EL (cell line): ENCODE results near the gene CCNI.
"Not testable (repeated sequence)": the region's sequence is repeated elsewhere in the genome, so short reads cannot be mapped to it uniquely, and the experiment has no call there.

ENCODE experiments used
- DNase-seq: peaks from one replicate; pipeline ENCODE4 v3.0.0-alpha.2; 2016

CCNI gene, protein sequence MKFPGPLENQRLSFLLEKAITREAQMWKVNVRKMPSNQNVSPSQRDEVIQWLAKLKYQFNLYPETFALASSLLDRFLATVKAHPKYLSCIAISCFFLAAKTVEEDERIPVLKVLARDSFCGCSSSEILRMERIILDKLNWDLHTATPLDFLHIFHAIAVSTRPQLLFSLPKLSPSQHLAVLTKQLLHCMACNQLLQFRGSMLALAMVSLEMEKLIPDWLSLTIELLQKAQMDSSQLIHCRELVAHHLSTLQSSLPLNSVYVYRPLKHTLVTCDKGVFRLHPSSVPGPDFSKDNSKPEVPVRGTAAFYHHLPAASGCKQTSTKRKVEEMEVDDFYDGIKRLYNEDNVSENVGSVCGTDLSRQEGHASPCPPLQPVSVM

DNA sequence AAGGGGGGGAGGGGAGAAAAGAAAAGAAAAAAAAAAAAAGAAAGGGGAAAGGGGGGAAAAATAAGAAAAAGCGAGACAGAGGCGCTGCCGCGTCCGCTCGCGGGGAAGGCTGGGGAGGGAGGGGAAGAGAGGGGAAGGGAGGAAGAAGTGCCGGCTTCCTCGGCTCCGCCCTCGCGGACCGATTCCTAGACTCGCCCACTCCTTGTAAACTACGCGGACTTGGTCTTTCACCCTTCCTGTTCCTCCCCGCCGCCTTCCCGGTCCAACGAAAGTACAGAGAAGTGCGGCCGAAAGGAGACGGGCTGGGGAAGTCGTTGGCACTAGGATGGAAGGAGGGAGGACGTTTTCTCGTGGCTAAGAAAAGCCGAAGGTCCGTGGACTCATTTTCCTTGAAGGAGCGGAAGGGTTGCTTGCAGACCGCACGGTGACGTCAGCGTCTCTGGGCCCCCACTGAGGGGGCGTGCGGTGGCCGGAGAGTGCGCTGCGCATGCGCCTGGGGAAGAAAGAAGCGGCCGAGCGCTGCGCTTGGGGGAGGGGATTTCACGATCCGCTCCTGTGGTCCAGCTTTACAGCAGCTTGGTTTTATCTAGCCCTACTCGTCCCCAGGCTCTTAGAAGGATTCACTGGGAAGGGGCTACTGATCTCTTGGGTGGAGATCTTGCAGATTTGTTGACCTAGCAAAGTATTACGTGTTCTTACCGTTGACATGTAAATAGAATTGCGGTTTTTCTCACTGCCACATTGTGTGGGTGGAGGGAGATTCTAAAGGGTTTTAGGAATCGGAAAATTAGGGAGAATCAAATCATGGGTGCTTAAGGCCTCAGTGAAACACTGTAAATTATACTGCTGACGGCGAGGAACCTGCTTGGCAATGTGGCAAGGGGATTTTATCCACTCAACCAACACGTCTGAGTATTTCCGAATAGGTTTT lies at the start of gene CCNI:
CCNI (minus strand) TSS at position 121 of the 931 bp plus-strand sequence. CDS start 9,627 bp downstream, outside the sequence.
- DNase-seq, result peak; percentile 95

DNA sequence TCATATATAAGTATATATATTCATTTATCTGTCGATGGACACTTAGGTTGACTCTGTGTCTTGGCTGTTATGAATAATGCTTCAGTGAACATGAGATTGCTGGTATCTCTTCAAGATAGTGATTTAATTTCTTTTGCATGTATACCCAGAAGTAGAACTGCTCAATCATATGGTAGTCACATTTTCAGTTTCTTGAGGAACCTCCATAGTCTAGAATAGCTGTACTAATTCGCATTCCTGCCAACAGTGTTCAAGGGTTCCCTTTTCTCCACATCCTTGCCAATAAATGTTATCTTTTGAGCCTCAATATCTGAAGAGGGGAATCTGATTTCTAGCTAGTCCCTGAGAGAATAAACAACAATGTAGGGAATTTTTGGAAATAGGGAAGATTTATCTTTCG lies 48.8 kb upstream of the CCNI start:
- no peak for DNase-seq

DNA sequence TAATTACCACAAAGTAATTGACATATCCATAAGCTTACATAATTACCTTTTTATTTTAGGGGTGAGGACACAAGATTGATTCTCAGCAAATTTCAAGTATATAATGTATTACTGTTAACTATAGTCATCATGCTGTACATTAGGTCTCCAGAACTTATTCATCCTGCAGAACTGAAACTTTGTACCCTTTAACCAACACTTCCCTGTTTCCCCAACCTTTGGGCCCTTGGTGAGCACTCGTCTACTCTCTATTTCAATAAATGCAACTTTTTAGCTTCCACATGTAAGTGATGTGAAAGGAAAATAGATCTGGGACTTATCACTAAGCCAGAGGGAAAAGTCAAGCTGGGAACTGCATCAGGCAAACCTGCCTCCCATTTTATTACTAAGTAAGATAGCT lies 47.6 kb upstream of the CCNI start:
- no peak for DNase-seq

DNA sequence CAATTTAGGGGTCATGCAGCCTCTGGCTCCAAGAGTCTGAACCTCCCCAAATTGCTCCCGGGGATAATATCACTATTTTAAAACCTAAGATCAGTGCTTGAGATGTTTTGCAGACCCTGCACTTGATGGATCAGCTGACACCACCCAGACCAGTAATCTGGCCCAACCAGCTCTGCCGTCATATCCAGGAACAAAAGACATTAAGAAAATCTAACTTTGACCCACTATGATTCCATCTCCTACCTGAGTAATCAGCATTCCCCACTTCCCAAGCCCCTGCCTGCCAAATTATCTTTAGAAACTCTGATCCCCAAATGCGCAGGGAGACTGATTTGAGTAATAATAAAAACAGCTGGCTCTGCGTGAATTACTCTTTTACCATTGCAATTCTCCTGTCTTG lies 46.9 kb upstream of the CCNI start:
- DNase-seq, result no peak

DNA sequence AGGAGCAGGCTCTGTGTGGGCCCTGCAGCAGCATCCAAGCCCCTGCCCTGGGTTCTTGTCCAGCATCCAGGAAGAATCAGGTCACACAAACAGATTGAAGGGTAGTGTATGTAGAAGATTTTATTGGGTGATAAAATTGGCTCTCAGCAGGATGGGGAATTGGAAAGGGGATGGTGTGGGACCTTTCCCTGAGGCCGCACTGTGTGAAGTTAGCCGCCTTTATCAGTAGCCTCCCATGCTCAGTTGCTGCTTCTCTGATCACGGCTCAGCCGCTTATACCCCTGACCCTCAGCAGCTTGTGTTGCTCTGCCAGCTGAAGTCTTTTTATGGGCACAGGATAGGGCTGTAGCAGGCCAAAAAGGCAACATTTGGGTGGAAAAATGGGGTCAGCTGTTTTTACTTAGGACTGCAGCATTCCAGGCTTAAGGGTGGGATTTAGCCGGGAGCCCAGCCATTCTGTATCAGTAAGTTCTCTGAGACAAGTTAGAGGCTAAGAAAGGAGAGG lies 46.0 kb upstream of the CCNI start:
- DNase-seq, result no peak

DNA sequence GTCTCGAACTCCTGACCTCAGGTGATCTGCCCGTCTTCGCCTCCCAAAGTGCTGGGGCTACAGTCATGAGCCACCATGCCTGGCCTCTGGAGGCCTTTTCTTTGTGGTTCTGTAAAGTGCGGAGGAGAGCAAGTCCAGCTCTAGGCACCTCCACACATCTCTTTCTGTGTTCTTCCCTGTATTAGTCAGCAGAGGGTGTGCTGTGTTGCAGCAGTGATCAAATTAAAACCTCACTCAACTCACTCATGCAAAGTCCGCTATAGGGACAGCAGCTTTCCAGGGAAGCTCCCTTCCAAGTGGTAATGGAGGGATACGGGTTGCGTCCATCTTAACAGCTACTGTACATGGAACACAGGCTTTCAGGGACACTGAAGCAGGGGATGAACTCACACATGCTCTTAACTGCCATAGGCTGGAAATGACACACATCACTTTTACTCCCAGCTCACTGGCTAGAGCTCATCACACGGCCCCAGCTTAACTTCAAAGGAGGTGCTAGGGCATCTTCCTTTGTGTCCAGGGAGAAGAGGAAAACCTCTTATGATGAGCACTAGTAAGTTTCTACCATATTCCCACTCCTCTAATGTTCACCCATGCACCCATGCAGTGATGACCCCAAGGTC lies 45.2 kb upstream of the CCNI start:
- no peak for DNase-seq

DNA sequence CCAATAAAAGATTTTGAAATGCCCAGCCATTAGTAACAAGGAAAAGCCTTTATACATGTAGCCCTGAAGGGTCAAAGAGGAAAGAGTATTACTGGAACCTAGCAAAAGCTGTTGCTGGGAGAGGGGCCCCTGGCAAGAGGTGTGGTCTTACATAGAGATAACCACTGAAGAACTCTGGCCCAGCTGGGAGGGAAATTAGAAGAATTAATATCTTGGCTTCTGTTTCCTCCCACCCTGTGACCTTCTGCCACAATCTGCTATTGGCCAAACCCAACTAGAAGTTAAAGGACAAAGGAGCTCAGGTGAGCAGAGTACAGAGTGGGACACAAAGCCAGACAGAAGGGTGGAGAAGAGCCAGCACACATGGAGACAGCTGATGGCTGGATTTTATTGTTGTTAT lies 41.9 kb upstream of the CCNI start:
- no peak for DNase-seq

DNA sequence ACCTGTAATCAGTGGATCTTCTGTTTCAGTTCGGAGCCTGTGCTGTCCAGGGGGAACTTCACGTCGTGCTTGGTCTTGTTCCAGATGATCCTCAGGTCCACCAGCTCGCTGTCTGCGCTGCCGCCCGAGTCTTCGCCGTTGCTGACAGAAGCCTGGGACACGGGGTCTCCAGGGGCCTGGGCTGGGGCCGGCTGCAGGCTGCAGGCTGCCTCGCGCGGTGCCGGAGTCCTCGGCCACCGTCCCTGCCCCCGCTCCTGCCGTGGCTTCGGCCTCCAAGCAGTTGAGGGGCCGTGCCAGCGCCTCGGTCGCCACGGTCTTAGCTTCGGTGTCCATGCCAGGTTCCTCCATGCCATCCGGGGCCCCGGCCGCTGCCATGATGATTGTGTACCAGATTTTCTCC lies 37.3 kb upstream of the CCNI start:
- no peak for DNase-seq

DNA sequence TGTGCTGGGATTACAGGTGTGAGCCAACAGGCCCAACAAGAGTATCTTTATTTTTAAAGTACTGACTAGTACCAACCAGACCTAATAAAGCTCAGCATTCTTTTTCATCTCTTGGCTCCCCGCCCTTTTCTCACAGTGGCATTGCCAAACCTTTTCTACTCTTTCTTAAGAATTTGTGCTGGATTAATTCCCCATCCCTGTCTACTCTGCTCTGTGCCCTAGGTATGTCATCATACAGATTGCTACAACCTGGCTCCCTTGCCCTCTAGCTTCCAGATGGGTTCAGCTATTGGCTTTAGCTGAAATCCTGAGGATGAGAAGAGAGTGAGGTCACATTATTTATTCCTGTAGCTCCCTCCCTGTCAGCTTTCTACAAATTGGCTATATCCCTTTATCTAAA lies 34.9 kb upstream of the CCNI start:
- no peak for DNase-seq

DNA sequence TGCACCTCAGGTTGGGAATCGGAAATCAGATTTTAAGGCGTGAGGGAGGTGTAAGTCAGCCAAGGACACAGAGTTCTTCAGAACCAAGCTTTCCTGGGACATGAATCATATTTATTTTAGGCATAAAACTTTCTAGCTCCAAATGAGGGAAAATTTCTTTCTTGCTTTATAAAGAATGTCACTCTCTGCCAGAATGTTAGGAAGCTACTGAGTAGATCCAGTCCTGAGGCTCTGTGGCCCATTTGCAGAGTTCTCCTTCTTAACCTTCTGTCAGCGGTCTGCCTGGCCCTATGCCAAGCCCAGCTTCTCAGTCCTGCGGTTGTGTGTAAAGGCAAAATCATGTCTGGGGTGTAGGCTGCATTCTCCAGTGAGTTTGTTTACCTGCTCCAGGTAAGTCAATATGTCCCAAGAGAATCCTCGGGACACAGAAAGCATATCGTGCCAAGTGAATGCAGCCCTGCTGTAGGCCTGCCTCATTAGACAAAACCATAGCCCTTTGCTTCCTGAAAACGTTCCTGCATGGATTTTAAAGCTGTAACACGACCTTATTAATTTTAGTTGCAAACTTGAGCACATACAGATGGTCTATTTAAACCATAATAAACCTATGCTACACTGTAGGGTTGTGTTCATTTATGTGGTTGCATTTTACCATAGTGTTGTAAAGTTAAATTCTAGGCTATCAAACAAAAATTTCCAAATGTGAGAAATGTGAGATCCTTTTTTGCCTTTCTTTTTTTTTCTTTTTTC lies 29.2 kb upstream of the CCNI start:
- DNase-seq, result peak; percentile 3

DNA sequence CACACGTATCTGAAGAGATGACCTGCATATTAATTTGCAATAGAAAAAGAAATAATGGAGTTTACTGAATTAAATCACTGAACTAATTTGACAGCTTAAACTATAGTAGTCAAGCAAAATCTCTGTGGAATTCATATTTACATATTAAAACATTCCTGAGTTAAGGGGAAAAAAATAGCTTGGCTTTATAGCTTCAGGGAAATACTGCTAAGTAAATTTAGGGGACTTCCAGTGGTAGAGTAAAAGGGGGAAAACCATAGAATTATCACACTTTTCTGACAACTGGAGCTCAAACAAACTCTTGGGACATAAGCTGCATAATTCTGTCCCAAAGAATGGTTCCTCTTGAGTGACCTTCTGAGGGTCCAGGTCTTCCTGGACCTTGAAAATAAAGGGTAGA lies 28.6 kb upstream of the CCNI start:
- no peak for DNase-seq

DNA sequence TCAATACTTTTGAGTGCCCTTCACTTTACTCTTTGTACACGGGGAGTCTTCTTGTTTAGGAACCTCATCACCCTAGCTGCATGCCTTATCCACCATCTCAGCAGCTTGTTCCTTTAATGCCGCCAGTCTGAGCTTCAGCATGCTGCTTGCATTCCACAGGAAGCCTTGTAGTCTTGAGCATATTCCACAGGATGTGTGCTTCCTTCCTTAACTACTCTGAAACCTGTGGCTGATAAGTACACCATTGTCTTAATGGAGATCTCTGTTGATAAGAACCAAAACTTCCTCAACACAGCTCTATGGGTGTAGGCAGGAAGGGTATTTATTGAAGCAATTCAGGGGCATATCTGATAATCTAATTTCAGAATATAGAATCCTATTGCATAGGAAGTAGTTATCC lies 24.4 kb upstream of the CCNI start:
- DNase-seq, result no peak

DNA sequence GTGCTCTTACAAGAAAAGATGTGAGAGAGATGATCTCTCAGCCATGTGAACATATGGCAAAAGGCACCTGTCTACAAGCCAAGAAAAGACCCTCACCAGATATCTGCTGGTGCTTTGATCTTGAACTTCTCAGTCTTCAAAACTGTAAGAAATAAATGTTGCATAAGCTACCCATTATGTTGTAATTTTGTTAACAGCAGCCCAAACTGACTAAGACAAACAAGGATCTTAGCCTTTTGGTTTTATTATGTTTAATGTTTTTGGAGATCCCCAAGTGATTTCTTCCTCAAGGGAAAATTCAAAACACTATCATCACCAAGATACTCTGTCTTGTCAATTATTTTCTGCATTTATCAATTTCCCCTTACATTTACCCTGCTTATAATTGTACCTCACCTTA lies 21.8 kb upstream of the CCNI start:
- DNase-seq, result no peak

DNA sequence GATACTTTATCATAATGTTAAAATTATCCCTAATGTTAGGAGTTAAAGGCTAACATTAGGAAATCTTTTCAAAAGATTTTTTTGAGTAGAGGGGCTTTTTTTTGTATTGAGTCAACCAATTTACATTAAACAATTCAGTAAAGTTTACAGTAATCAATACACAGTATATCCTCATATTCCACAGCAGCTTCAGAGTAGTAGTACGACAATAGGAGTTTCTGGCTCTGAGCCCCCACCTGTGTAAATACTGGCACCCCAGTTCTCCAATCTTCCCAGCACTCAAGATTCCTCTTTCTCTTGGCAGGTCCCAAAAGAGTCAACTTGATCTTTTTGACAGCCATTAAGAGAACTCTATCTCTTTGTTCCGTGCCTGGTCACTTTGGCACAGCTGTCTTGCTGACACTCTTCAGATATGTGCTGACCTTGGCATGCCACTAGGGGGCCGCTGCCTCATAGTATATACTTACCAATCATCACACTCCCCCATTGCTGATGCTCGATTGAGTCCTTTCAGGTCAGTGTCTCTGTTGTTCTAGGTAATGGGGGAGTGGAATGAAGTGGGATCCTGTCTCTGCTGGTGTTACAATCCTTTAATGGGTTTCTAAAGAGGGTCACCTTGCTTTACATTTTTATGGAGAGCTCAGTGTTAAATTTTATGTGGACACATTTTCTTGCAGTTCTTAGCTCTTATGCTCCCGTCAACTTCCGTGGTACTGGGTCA lies 19.5 kb upstream of the CCNI start:
- peak; percentile 65 for DNase-seq

DNA sequence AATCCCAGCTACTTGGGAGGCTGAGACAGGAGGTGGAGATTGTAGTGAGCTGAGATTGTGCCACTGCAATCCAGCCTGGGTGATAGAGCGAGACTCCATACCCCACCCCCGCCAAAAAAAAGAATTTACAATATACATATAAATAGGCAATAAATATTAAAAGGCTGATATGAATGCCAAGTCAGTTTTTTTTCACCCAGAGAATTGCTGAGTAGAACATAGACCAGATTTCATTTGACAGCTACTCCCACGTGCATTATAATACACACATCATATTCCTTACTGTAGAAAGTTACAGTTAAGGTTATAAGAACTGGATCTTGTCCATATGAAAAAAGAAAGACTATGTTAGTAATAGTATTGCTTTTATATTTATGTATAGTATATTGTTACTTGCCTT lies 18.7 kb upstream of the CCNI start:
- no peak for DNase-seq

DNA sequence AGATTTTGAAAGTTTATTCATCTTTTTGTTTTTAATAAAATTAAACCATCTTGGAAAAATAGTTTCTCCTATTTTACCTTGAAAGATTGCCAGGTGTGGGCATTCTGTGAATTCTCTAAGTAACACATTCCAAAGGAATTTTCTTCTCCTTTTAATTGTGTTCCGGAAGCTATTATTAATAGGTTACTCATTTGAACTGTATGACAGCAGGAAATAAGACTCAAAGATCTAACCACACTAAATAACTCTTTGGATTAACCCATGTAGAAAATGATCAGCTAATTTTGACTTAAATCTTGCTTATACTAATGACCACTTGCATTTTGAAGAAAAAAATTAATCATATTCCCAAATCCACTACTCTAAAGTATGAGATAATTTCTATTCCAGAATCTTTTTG lies 17.6 kb upstream of the CCNI start:
- DNase-seq, result peak; percentile 41

DNA sequence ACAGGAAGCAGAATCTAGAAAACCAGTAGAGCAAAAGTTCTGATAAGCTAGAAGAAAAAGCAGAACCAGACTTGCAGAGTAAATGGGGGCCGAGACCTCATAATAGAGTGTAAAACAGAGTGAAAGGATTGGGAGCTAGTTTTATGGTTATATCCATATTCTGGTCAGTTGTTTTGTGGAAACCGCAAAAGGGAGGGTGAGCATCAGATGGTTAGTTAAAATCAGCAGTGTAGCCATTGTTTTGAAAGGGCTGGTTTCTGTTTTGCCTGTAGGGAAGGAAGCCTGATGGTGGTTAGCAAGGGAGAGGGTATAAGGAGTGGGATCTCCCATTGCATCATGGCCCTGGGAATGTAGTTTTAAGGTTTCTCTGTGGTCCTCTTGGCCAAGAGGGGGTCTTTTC lies 17.2 kb upstream of the CCNI start:
- peak; percentile 56 for DNase-seq

DNA sequence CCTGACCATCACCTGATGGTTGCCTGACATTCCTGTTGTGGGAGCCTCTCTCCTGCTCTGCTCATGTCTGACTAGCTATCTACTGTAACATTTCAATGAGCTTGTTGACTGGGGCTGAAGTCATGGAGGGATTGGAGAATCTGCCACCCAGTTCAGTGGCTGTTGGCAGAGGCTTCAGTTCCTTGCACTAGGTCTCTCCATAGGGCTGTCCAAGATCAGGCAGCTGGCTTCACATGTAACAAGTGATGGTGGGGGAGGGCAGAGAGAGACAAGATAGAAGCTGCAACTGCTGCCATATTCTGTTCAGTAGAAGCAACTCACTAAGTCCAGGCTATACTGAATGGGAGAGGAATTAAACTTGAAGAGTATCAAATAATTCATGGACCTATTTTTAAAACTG lies 14.1 kb upstream of the CCNI start:
- no peak for DNase-seq

DNA sequence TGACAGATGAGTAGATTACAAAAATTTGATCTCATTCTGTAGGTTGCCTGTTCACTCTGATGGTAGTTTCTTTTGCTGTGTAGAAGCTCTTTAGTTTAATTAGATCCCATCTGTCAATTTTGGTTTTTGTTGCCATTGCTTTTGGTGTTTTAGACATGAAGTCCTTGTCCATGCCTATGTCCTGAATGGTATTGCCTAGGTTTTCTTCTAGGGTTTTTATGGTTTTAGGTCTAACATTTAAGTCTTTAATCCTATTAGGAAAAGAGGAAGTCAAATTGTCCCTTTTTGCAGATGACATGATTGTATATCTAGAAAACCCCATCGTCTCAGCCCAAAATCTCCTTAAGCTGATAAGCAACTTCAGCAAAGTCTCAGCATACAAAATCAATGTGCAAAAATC lies 11.2 kb upstream of the CCNI start:
- not testable (repeated sequence) for DNase-seq

DNA sequence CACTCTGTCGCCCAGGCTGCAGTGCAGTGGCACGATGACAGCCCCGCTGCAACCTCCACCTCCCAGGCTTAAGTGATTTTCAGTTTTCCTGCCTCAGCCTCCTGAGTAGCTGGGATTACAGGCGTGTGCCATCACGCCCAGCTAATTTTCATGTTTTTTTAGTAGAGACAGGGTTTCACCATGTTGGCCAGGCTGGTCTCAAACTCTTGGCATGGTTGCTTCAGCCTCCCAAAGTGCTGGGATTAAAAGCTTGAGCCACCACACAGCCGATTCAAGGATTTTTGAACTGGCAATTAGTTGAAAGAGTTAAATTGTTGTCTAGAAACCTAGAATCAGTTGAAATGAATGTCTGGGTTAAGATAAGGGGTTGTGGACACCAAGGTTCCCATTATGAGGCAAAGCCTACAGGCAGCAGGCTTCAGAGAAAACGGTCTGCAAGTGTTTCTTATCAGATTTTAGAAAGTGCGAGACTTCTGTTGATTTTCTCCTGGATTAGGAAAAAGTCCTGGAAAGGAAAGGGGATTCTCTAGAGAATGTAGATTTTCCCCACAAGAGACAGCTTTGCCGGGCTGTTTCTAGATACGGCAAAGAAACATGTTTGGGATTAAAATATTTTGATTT lies 8.3 kb upstream of the CCNI start:
- DNase-seq, result no peak

DNA sequence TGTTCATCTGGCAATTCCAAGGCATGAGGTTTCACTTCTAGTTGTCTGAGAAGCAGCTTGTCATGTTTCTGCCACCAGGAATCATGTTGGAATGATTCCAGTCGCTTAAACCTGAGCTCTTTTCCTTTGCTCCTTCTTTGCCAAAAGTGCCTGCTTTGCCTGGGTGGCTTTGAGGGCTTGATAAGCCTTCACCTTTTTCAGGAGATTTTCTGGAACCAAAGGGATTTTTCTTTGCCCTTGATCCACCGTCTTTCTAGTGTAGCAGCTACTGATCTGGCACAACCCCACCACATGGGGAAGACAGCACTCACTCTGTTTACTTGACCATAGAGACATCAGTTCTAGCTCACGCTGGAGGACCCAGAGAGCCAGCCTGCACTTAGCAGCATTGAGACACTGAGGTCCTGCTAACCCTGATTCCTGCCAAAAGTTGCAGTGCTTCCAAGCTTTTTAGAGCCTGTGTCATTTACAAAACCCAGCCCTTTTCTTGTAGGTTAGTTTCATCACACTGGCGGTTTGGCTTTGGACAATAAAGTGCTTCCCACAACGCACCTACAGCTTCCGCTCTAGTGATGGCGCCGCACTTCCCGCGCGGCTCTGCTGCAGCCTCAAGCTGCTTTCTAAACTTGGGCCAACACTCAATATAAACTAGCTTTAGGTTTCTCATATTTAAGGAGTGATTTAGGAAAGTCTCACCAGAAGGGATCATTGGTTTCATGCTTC lies 7.3 kb upstream of the CCNI start:
- DNase-seq, result no peak
